Endothelial cell of umbilical vein (primary cell): Measurements from ENCODE around the gene LMX1A.

Experiments used
- JUN ChIP-seq: IDR thresholded peaks from 2 replicates; pipeline ENCODE4 v1.6.1; 2011; ENCODE audit warnings: borderline replicate concordance, low read depth; ENCODE audit not compliant: insufficient read length, insufficient read depth
- POLR2A ChIP-seq: IDR thresholded peaks from 2 replicates; pipeline ENCODE4 v1.6.1; 2012; ENCODE audit warnings: low read depth, mild to moderate bottlenecking, control low read depth, low read length
- TF ChIP-seq, protein P1 (sequence below), 2 donors: IDR thresholded peaks; 1 replicate in 1 of 2; 2 replicates in 1 of 2; pipeline ENCODE4 v1.5.1; 2011; ENCODE audit warnings: low read length in 2 of 2, mild to moderate bottlenecking in 2 of 2, moderate library complexity in 2 of 2, control low read depth in 1 of 2, inconsistent platforms in 1 of 2, low read depth in 1 of 2; ENCODE audit not compliant: insufficient read depth in 1 of 2; ENCODE audit errors: extremely low read depth in 1 of 2

DNA sequence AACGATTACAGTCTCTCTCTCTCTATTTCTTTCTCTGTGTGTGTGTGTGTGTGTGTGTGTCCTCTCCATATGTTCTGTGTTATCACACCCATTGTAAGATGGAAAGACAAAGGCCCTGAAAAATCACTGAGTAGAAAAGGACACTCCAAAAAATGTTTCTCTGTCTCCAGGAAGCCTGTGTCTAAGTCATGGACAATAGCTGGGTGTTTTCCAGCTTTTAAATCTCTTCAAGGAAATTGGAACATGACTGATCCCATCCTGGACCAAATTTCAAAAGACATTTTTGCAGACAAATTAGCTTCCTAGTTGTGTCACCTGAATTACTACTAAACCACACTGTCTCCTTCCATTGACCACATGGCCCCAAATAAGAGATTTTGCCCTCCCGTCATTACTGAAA, 31.0 kb upstream of the LMX1A start:
- TF ChIP-seq, protein P1, sequence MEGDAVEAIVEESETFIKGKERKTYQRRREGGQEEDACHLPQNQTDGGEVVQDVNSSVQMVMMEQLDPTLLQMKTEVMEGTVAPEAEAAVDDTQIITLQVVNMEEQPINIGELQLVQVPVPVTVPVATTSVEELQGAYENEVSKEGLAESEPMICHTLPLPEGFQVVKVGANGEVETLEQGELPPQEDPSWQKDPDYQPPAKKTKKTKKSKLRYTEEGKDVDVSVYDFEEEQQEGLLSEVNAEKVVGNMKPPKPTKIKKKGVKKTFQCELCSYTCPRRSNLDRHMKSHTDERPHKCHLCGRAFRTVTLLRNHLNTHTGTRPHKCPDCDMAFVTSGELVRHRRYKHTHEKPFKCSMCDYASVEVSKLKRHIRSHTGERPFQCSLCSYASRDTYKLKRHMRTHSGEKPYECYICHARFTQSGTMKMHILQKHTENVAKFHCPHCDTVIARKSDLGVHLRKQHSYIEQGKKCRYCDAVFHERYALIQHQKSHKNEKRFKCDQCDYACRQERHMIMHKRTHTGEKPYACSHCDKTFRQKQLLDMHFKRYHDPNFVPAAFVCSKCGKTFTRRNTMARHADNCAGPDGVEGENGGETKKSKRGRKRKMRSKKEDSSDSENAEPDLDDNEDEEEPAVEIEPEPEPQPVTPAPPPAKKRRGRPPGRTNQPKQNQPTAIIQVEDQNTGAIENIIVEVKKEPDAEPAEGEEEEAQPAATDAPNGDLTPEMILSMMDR (IDR thresholded peaks at IDR 0.05; ENCODE audit: extremely low read depth in 1 of 2, insufficient read depth in 1 of 2, low read depth in 1 of 2, low read length in 2 of 2), result no peak
- TF ChIP-seq POLR2A (no peak), JUN (no peak)
